HG02885 (cell line): ENCODE results near the gene MACROD2.

Experiments used
- ATAC-seq: cut with Tn5 transposase; IDR thresholded peaks from one replicate; pipeline ENCODE4 v1.9.1; 2021; ENCODE audit warnings: mild to moderate bottlenecking; ENCODE audit not compliant: unreplicated experiment, poor library complexity

The MACROD2 gene

DNA sequence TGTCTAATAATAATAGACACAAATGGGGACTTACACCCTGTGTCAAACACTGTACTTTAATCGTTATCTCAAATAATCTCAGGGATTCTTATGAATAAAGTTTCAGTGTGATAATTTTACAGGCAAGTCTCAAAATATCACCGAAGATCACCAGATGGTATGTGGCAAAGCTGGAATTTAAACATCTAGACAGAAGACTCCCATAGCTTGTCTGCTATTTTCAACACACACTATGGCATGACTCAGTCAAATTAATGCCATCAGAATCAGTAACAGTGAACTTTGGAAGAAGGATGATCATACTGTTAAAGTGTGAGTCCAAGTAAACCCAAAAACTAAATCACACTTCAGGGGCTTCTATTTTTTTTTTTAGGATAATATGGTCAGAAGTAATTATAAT lies 1209.7 kb downstream of the MACROD2 start:
- ATAC-seq: no peak

GRCh38 chr20:15205719-15206118 lies 1210.4 kb downstream of the MACROD2 start:
- ATAC-seq: no peak

GRCh38 chr20:15209537-15209936 lies 1214.2 kb downstream of the MACROD2 start:
- no peak for ATAC-seq

DNA sequence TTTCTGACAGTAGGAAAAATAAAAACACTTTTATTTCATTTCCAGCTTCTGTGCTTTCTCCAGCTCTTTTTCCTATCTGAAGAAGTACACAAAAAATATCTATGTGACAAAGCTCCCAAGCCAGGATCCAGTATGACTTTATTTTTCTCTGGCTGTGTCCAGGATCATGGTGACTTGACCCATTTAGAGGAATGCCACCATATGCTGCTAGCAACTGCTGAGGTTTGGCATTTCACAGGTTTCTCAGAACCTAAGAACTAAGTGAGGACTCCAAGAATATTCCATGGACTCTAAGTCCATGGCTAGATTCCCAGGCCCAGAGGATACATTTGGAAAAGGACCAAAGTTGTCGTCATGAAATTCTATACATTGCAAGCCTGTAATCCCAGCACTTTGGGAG lies 1218.7 kb downstream of the MACROD2 start:
- no peak for ATAC-seq

- no peak for ATAC-seq
Measured at GRCh38 chr20:15220009-15220656, 1224.8 kb downstream of the MACROD2 start.

- no peak for ATAC-seq
Measured at GRCh38 chr20:15220778-15221565, 1225.7 kb downstream of the MACROD2 start.

DNA sequence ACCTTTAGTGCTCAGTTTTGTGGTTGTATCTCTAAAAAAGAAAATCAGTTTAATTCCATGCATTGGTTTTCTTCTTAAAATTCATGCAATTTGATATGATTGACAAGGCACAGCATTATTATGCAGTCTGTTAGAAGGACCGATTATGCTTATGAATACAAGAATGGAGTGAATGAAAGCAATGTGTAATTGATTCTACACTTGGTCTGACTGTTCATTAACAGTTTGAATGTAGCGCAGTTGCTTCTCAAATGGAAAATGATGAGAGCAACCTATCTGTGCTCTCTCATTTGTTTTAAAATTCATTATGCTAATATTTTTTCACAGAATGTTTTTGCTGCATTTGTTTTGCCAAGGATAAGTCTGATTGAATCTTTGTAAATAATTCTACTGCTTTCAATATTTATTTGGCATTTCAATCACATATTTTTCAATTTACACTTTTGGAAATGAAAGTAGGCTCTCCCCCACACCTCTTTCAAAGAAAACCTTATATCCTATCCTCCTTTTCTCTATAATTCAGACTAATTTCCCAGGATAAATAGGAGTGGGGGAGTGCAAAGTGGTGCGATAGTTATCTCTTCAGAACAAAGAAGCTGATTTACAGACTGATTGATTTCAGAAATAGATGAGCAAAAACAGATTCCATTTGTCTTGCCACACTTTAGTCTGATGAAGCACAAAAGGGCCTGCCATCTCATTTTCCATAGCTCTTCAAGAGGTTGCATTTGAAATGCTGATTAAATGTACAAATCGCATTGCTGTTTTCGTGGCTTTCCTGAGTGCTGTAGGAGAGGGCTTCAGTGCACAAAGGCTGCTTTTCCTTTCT lies 1227.4 kb downstream of the MACROD2 start:
- ATAC-seq: no peak

- no peak for ATAC-seq
Measured at GRCh38 chr20:15224199-15224598, 1228.9 kb downstream of the MACROD2 start.

- no peak for ATAC-seq
Measured at GRCh38 chr20:15227102-15227501, 1231.8 kb downstream of the MACROD2 start.

GRCh38 chr20:15232243-15232642 lies 1236.9 kb downstream of the MACROD2 start:
- no peak for ATAC-seq

DNA sequence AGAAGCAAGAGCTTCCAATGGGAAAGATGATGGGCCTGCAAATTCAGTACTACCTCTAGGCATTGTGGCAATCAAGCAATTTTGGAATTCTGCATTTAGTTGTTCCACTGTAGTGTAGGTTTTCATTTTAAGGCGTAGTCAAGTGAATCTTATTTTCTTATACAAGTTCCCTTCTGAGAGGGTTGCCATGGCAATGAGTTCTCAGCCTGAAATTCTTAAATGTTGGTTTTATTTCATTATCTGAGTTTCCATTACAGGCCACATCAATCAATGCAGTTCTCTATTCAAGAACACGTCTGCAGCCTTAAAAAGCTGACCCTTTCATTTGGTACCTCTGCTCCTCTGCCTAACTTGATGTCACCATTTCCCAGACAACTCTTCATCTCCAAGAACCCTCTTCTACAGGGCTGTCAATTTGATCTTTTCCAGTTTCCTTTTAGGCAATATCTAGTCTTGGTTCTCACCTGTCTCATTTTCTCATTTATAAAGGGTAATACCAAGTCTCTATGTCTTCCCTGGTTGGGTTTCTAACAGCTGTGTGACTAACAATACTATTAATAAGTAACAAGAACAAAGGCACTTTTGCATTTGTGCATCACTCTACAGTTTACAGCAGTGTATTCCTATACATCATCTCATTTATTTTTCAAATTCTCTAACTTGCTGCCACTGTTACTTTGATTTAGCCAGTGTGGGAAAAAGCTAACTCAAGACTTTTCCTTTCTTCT lies 1240.3 kb downstream of the MACROD2 start:
- no peak for ATAC-seq

GRCh38 chr20:15236812-15237211 lies 1241.5 kb downstream of the MACROD2 start:
- ATAC-seq: peak; percentile 81

GRCh38 chr20:15239542-15240206 lies 1244.4 kb downstream of the MACROD2 start:
- ATAC-seq: no peak

DNA sequence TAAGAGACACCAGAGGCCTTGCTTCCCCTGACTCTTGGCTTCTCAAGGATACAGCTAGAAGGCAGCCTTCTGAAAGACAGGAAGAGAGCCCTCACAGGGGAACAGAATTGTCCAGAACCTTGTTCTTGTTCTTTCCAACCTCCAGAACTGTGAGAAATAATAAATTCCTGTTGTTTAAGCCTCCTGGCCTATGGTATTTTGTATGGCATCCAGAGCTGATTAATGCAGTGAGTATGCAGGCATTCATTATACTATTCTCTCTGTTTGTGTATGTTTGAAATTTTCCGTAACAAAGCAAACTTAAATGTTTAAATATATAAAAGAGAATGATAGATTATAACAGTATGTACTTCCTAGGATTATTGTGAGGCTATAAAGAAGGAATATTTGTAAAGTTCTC lies 1245.5 kb downstream of the MACROD2 start:
- no peak for ATAC-seq

- ATAC-seq: no peak
Measured at GRCh38 chr20:15241681-15242080, 1246.4 kb downstream of the MACROD2 start.

GRCh38 chr20:15242773-15243172 lies 1247.5 kb downstream of the MACROD2 start:
- ATAC-seq: no peak

DNA sequence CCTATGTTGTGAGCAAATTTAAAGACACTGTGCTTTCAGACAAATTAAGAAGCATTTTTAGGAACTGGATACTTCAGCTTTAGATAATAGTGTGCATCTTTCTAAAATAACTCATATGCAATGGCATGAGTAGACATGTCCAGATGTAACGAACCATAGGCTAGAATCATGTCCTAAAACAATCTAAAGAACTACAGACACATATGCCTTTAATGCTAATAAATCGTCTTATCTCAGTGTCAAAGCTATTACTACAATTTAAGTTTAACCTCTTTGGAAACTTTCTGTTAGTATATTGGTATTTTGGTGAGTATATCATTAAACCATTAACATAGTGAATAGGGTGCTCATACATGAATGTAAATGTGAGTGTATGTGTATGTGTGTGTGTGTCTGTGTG lies 1250.6 kb downstream of the MACROD2 start:
- ATAC-seq: no peak

DNA sequence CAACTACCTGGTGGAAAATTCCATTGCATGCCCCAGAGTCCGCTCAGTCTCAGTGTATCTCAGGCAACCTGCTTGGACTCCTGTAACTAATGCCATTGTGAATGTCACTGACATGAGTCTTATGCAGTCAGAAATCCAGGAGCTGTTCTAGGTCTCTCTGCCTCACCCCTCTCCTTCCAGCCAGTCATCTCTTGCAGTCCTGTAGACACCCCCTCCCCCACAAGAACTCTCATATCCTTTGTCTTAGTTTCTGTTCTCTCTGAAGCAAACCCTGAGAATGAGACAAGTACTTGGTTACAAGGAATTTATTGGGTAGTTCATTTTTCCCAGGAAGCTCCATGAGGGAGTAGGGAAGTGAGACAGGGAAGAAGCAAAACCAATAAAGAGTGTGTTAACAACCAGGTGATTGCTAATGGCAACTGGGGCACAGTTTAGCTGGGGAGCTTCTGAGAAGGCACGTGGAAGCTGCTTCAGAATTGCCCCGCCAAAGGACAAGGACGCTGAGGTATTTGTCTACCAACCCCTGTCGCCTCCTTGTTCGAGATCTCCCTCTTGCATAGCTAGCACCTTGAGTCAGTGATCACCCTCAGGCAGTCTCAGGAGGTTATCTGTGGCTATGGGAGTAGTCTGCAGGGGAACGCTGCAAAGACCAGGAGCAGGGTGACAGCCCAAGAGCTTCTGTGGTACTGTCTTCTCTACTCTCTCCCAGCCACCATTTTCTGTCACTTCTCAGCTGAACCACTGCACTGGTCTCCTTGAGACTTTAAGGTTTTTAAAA lies 1253.5 kb downstream of the MACROD2 start:
- ATAC-seq: peak; percentile 75

GRCh38 chr20:15251171-15251570 lies 1255.9 kb downstream of the MACROD2 start:
- ATAC-seq: no peak
